Measurements from ENCODE around the gene GTF3C1. TPM values are rescaled to one million over a fixed set of nuclear protein-coding genes. Genes with fewer than 3 reads are reported as not detected.

GTF3C1 gene
- total and polyA plus RNA-seq, 2 of the 8 experiments (the other 6 are each of a cell fraction or from before 2014, with no cell fraction given) = 89.3 to 126 TPM

- no peak overlapping the region for H3K4me3 ChIP-seq (ENCODE audit: extremely low read depth in 1 of 4, insufficient read depth in 2 of 4, low read depth in 3 of 4, low read length in 4 of 4)
- H3K18ac ChIP-seq (ENCODE audit: extremely low read depth, low read length) = no peak overlapping the region
- no peaks in the 10 kb centered on the region; a peak in 1 of 4 replicates for H3K9me3 ChIP-seq (ENCODE audit: insufficient read depth in 2 of 2, low read depth in 1 of 2, low read length in 1 of 2)
- H2BK5ac ChIP-seq (ENCODE audit: low read depth, low read length) = no peak overlapping the region
- H4K20me1 ChIP-seq (replicated peaks in 1 of 2; ENCODE audit: control insufficient read depth in 1 of 2, insufficient read depth in 2 of 2, low read length in 2 of 2) = peaks cover 0 to 1% of the 10 kb centered on the region in 2 experiments
- no peak overlapping the region for H4K91ac ChIP-seq (replicated peaks; ENCODE audit: insufficient read length, low read length)
- POLR2A ChIA-PET (ENCODE audit: partially characterized antibody) = no interaction called here
- H2AK5ac ChIP-seq (ENCODE audit: low read depth, low read length) = no peak overlapping the region
- no peak overlapping the region for H2BK15ac ChIP-seq (ENCODE audit: low read length)
- no peak overlapping the region for H3K23ac ChIP-seq (ENCODE audit: insufficient read length)
- no peak overlapping the region for H2BK120ac ChIP-seq (replicated peaks; ENCODE audit: low read depth, low read length)
- CTCF ChIA-PET (ENCODE audit: partially characterized antibody) = interaction anchor here (0.6 to 0.9 kb wide), 2 partner anchors 11 to 18 kb away, joined by 3 read pairs; no protein-coding TSS in a partner anchor
- H3K23me2 ChIP-seq (ENCODE audit: low read depth, low read length) = no peaks in the 10 kb centered on the region
- no peak for FAIRE-seq
- H3K36me3 ChIP-seq (ENCODE audit: control insufficient read depth in 2 of 4, insufficient read depth in 4 of 4, low read length in 3 of 4) = no peaks in the 10 kb centered on the region
- H3K27ac ChIP-seq (ENCODE audit: low read depth, low read length) = no peak overlapping the region
- no peak overlapping the region for H3K4me2 ChIP-seq (ENCODE audit: insufficient read depth in 1 of 2, low read depth in 2 of 2, low read length in 2 of 2)
- no peak overlapping the region for H2BK12ac ChIP-seq (ENCODE audit: low read depth, low read length)
- WGBS, 2 experiments (ENCODE audit: extremely low coverage in 1 of 2, insufficient coverage in 1 of 2, insufficient read length in 1 of 2, insufficient replicate concordance in 2 of 2, low coverage in 1 of 2, low lambda C conversion rate in 2 of 2, missing lambda C conversion rate in 1 of 2) = 93% methylated on average over 5 of the region's 5 CpGs; no CpG with 5 or more reads in 1 of the 2 experiments
- H3K79me2 ChIP-seq (ENCODE audit: control insufficient read depth in 1 of 2, insufficient read depth in 2 of 2, low read length in 2 of 2) = no peaks in the 10 kb centered on the region
- H3K4me1 ChIP-seq (replicated peaks in 1 of 4; ENCODE audit: control insufficient read depth in 3 of 4, insufficient read depth in 4 of 4, low read length in 3 of 4) = 0 out of 7 replicates have a peak, but pooled peaks cover 0 to 2% (median 0%) of the 10 kb centered on the region in 4 experiments
- H3K14ac ChIP-seq (ENCODE audit: insufficient read length) = no peak overlapping the region
- no peaks in the 10 kb centered on the region for H3K79me1 ChIP-seq (ENCODE audit: low read depth, low read length)
- TF ChIP-seq HDAC2 (IDR thresholded peaks at IDR 0.05; ENCODE audit: borderline replicate concordance in 1 of 2, low read depth in 2 of 2, low read length in 2 of 2) (no peak), EP300 (IDR thresholded peaks at IDR 0.05; ENCODE audit: borderline replicate concordance in 1 of 2, low read depth in 2 of 2, low read length in 2 of 2) (no peak), CHD1 (IDR thresholded peaks at IDR 0.05; ENCODE audit: low read depth, low read length) (no peak), CBX8 (IDR thresholded peaks at IDR 0.05; ENCODE audit: borderline replicate concordance, low read depth, low read length) (no peak), SP2 (IDR thresholded peaks at IDR 0.05; ENCODE audit: low read length) (no peak), GTF2F1 (IDR thresholded peaks at IDR 0.05; ENCODE audit: borderline replicate concordance, low read depth, low read length) (no peak)
- H2AFZ ChIP-seq (ENCODE audit: low read length) = no peak overlapping the region
- no peak overlapping the region for H4K5ac ChIP-seq (ENCODE audit: insufficient read length, low read depth, low read length)
- H3K4ac ChIP-seq (replicated peaks; ENCODE audit: insufficient read length, low read depth, low read length) = no peak overlapping the region
- no peak overlapping the region for H4K8ac ChIP-seq (ENCODE audit: extremely low read depth, insufficient read depth, low read length)
- no peak for DNase-seq (ENCODE audit: low read depth in 1 of 2, low spot score in 2 of 2)
- no peak overlapping the region for H3K56ac ChIP-seq (replicated peaks; ENCODE audit: insufficient read length, low read depth, low read length)
- no peaks in the 10 kb centered on the region for H3K27me3 ChIP-seq (replicated peaks in 1 of 4; ENCODE audit: control insufficient read depth in 3 of 4, extremely low read depth in 1 of 4, insufficient read depth in 3 of 4, low read length in 3 of 4)
- no peak overlapping the region for H2BK20ac ChIP-seq (ENCODE audit: low read length)
- H3K9ac ChIP-seq (replicated peaks in 1 of 4; ENCODE audit: extremely low read depth in 1 of 4, low read depth in 3 of 4, low read length in 3 of 4) = no peak overlapping the region
Observed at GRCh38 chr16:27585200-27585599, 35.5 kb upstream of the GTF3C1 start.
